Anterior cingulate cortex (tissue), 58 donors: ENCODE measurements around the gene CTSL.
"Not testable (repeated sequence)": the region's sequence is repeated elsewhere in the genome, so short reads cannot be mapped to it uniquely, and the experiment has no call there.

Source experiments
- DNase-seq, 58 donors: peaks; one replicate each; lab custom pipeline; 2025; lab: John Stamatoyannopoulos, UW

The CTSL gene

DNA sequence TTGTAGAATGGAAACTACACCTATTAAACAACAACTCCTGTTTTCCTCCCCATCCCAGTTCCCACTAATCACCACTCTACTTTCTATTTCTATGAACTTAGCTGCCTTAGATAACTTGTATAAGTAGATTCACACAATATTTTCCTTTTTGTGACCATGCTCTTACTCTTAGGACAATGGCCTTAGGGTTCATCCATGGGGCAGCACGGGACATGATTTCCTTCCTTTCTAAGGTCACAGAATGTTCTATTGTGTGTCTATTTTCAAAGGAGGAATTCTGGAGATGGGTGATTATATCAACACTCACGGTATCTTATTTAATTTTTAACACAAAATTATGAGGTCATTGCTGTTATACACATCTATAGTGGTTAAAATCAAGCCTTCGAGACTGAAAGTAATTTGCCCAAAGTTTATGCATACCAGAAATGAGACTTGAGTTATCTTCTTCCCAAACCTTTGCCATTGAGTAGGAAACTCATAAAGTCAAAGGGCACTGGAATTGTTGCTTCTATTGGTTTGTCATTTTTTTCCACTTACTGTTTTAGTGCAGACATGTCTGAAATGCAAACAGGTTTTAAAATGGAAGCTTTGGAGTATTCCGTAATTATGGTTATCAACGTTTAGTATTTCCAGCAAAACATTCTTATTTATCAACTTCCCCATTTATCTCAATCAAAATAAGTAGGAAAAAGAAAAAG is 23.6 kb downstream of the CTSL start:
- no peak for DNase-seq

- DNase-seq: no peak
These were observed 24.8 kb downstream of the CTSL start for GRCh38 chr9:87750726-87751125.

DNA sequence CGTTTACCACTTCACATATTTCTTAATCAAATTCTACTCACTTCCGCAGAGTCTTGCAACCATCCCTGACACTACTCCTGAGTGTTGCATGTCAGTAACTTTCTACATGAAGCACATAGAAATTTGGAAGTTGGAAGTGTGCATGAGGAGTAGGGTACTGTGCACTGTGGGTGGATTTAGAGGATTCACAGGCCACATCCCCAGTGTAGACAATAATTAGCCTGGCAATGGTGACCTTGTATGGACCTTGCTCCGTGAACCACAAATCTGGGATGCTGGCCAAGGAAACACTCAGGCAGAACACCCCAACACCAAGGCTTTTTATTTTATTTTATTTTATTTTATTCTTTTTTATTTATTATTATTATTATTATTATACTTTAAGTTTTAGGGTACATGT is 25.5 kb downstream of the CTSL start:
- no peak for DNase-seq

- DNase-seq: no peak
These were observed 25.9 kb downstream of the CTSL start for GRCh38 chr9:87751868-87752267.

DNA sequence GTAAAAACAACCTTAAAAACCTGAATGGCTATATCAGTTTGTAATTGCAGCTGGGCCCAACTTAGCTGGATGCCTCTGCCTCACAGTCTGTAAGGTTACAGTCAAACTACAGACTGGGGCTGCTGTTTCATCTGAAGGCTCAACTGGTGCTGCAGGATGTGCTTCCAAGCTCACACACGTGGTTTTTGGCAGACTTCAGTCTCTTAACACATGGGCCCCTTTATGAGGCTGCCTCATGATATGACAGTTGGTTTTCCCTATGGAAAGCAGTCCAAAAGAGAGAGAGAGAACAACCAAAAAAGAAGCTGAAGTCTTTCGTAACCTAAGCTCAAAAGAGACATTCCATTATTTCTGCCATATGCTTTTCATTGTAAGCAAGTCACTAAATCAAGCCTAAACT is 27.4 kb downstream of the CTSL start:
- no peak for DNase-seq

GRCh38 chr9:87758330-87758729 is 32.4 kb downstream of the CTSL start:
- DNase-seq: not testable (repeated sequence)

- not testable (repeated sequence) for DNase-seq
These were observed 34.1 kb downstream of the CTSL start for GRCh38 chr9:87759980-87760379.

DNA sequence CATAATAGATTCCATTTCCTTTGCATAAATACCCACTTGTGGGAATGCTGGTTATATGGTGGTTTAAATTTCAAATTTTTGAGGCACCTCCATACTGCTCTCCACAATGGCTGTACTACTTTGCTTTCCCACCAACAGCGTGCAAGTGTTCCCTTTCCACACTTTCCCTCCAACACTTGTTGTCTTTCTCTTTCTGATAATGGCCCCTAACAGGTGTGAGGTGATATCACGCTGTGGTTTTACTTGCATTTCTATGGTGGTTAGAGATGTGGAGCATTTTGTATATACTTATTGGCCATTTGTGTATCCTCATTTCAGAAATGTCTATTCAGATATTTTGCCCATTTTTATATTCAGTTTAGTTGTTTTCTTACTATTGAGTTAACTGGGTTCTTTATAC is 34.6 kb downstream of the CTSL start:
- DNase-seq: no peak

DNA sequence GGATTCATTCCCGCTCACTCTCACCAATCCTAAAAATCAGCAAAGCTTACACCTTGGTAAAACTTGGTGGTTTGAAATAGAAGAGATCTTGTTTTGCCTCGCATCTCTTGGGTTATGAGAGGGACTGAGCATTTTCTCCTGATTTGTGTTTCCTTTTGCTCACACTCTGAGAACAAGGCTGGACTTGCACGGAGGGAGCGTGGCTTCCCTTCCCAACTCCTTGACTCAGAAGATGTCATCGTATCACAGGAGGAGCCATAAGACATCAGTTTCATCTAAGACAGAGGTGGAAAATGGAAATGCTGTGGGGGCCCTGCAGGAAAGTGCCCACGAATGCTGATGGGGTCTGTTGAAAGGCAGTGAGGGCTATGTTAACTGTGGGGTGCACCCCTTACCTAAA is 37.4 kb downstream of the CTSL start:
- no peak for DNase-seq

DNA sequence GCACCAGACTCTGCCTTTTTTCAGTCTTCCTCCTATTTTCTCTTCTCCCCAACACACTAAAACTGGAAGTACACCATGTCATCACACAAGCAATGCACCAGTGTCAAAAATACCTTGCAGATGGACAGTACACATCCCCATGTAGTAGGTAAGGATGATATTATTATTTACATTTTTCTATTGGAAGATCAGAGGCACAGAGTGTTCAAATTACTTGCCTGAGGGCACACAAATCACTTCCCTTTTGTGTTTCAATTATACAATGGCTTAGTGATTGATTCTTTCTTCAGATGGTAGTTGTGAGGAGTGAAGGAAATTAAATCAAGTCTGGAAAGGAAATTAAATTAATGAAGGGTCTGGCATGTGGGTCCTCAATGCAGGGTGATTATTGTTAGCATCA is 39.6 kb downstream of the CTSL start:
- no peak for DNase-seq

GRCh38 chr9:87766697-87767096 is 40.8 kb downstream of the CTSL start:
- DNase-seq: no peak

GRCh38 chr9:87770616-87771315 is 44.8 kb downstream of the CTSL start:
- no peak for DNase-seq

- no peak for DNase-seq
These were observed 45.5 kb downstream of the CTSL start for GRCh38 chr9:87771316-87772006.

GRCh38 chr9:87776481-87777379 is 50.8 kb downstream of the CTSL start:
- DNase-seq: no peak

- no peak for DNase-seq
These were observed 53.1 kb downstream of the CTSL start for GRCh38 chr9:87778996-87779395.
